K562 (cell line): ENCODE measurements around the gene HIGD1C. TPM values are rescaled to one million over a fixed set of nuclear protein-coding genes. Genes with fewer than 3 reads are reported as not detected.

Experiments used
- BRF1 ChIP-seq: IDR thresholded peaks from 3 replicates; pipeline ENCODE4 v1.6.1; 2011; ENCODE audit warnings: borderline replicate concordance, mild to moderate bottlenecking; ENCODE audit not compliant: insufficient read length; ENCODE audit errors: extremely low read depth
- CREB1 ChIP-seq, 2 experiments: sonication (generic) in 1 of 2; formaldehyde crosslinking in 1 of 2; IDR thresholded peaks; 2 replicates each; pipeline versions ENCODE4 v1.6.1 to v1.8.0; 2012 to 2022; ENCODE audit warnings: inconsistent platforms in 1 of 2, mild to moderate bottlenecking in 1 of 2, missing genetic modification reagents in 1 of 2, moderate library complexity in 1 of 2
- CREB3 ChIP-seq: fragments of 450-650 bp; conservative IDR thresholded peaks from 2 replicates; pipeline ENCODE4 v1.6.1; 2016; ENCODE audit warnings: missing genetic modification characterization, low read depth, mild to moderate bottlenecking, missing compliant biosample characterization, moderate library complexity
- DDX20 ChIP-seq: fragments of 450-650 bp; IDR thresholded peaks from 2 replicates; pipeline ENCODE4 v1.6.1; 2016; ENCODE audit warnings: missing genetic modification characterization, low read depth, mild to moderate bottlenecking, missing compliant biosample characterization, moderate library complexity
- E2F3 ChIP-seq: fragments of 250-450 bp; sonication (Bioruptor Pico); IDR thresholded peaks from 2 replicates; pipeline ENCODE4 v1.4.0; 2020; ENCODE audit warnings: mild to moderate bottlenecking
- KLF13 ChIP-seq: fragments of 450-650 bp; IDR thresholded peaks from 2 replicates; pipeline ENCODE4 v1.6.1; 2016; ENCODE audit warnings: missing genetic modification characterization, low read depth, mild to moderate bottlenecking, missing compliant biosample characterization, moderate library complexity, borderline replicate concordance
- MAFG ChIP-seq: fragments of 450-650 bp; conservative IDR thresholded peaks from 2 replicates; pipeline ENCODE4 v1.6.1; 2016; ENCODE audit warnings: missing genetic modification characterization, missing compliant biosample characterization
- RAD21 ChIP-seq, 2 experiments: fragments of 250-450 bp in 1 of 2; fragments of 450-650 bp in 1 of 2; sonication (Bioruptor Pico) in 1 of 2; formaldehyde crosslinking in 1 of 2; IDR thresholded peaks in 1 of 2; conservative IDR thresholded peaks in 1 of 2; 2 replicates each; pipeline versions ENCODE4 v1.4.0 to v1.8.0; 2020 to 2022; ENCODE audit warnings: mild to moderate bottlenecking in 2 of 2, moderate library complexity in 1 of 2
- ZBTB2 ChIP-seq: fragments of 450-650 bp; IDR thresholded peaks from 2 replicates; pipeline ENCODE4 v1.6.1; 2016; ENCODE audit warnings: antibody characterized with exemption
- ZEB2 ChIP-seq: fragments of 450-650 bp; IDR thresholded peaks from 2 replicates; pipeline ENCODE4 v1.6.1; 2016
- ZNF184 ChIP-seq: sonication (generic); formaldehyde crosslinking; IDR thresholded peaks from 2 replicates; pipeline ENCODE4 v1.5.0; 2020; ENCODE audit warnings: missing genetic modification reagents
- ZNF197 ChIP-seq: fragments of 200-800 bp; sonication (Bioruptor generic); IDR thresholded peaks from 2 replicates; pipeline ENCODE4 v1.6.1; 2016; ENCODE audit warnings: low read depth, missing genetic modification characterization, missing compliant biosample characterization
- ZNF354B ChIP-seq: fragments of 250-450 bp; sonication (Bioruptor Pico); IDR thresholded peaks from 2 replicates; pipeline ENCODE4 v1.4.0; 2020
- polyA plus RNA-seq, 8 experiments: library from polyadenylated mRNA; depleted of rRNA in 4 of 8; stranded (reverse) in 5 of 8; unstranded in 3 of 8; fragments of >200 nt; fragmentation: Nextera tagmentation in 2 of 8; fragmentation: Illumina TruSeq in 1 of 8; extraction: Ambion mirVana in 2 of 8; extraction: Trizol in 1 of 8; gene quantifications; 2 replicates each; pipeline versions ENCODE4 v1.2.1 to v1.2.3, GENCODE V29; 2011 to 2014; ENCODE audit warnings: inconsistent platforms in 1 of 8, missing spikeins in 1 of 8
- total RNA-seq, 7 experiments: library from RNA; depleted of rRNA in 6 of 7; stranded (reverse); fragments of >200 nt in 6 of 7; fragmentation: Illumina TruSeq in 2 of 7; extraction: Trizol in 2 of 7; gene quantifications; 2 replicates each; pipeline versions ENCODE4 v1.2.1 to v1.2.3, GENCODE V29; 2011 to 2021; ENCODE audit warnings: low replicate concordance in 1 of 7
- TF ChIP-seq, protein P1 (sequence below): fragments of 250-450 bp; sonication (Bioruptor Pico); IDR thresholded peaks from 2 replicates; pipeline ENCODE4 v1.5.0; 2020; ENCODE audit warnings: mild to moderate bottlenecking
- TF ChIP-seq, protein P2 (sequence below): fragments of 450-650 bp; IDR thresholded peaks from 2 replicates; pipeline ENCODE4 v1.7.1; 2018; ENCODE audit warnings: mild to moderate bottlenecking, low read depth; ENCODE audit not compliant: partially characterized antibody

Gene HIGD1C
- total and polyA plus RNA-seq, 9 of the 15 experiments (the other 6 are each of a cell fraction or from before 2014, with no cell fraction given) = not detected

GRCh38 chr12:50924439-50925341 lies 27.7 kb upstream of the HIGD1C start (continued):
- TF ChIP-seq CREB3 (tag) = no peak
- TF ChIP-seq, protein P1, sequence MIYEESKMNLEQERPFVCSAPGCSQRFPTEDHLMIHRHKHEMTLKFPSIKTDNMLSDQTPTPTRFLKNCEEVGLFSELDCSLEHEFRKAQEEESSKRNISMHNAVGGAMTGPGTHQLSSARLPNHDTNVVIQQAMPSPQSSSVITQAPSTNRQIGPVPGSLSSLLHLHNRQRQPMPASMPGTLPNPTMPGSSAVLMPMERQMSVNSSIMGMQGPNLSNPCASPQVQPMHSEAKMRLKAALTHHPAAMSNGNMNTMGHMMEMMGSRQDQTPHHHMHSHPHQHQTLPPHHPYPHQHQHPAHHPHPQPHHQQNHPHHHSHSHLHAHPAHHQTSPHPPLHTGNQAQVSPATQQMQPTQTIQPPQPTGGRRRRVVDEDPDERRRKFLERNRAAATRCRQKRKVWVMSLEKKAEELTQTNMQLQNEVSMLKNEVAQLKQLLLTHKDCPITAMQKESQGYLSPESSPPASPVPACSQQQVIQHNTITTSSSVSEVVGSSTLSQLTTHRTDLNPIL = no peak
- TF ChIP-seq ZNF197 (CRISPR knock-in tag) = no peak; the same call in 1 of the 2 replicates
- TF ChIP-seq CREB1 (IDR thresholded peaks at IDR 0.05) = no peak
- TF ChIP-seq CREB1 (CRISPR knock-in tag; IDR thresholded peaks at IDR 0.05) = no peak
- no peak for TF ChIP-seq DDX20 (tag)
- peak; percentile 20; the same call in 1 of the 2 replicates for TF ChIP-seq ZEB2
- TF ChIP-seq BRF1 = no peak
- no peak for TF ChIP-seq ZBTB2
- TF ChIP-seq, protein P2, sequence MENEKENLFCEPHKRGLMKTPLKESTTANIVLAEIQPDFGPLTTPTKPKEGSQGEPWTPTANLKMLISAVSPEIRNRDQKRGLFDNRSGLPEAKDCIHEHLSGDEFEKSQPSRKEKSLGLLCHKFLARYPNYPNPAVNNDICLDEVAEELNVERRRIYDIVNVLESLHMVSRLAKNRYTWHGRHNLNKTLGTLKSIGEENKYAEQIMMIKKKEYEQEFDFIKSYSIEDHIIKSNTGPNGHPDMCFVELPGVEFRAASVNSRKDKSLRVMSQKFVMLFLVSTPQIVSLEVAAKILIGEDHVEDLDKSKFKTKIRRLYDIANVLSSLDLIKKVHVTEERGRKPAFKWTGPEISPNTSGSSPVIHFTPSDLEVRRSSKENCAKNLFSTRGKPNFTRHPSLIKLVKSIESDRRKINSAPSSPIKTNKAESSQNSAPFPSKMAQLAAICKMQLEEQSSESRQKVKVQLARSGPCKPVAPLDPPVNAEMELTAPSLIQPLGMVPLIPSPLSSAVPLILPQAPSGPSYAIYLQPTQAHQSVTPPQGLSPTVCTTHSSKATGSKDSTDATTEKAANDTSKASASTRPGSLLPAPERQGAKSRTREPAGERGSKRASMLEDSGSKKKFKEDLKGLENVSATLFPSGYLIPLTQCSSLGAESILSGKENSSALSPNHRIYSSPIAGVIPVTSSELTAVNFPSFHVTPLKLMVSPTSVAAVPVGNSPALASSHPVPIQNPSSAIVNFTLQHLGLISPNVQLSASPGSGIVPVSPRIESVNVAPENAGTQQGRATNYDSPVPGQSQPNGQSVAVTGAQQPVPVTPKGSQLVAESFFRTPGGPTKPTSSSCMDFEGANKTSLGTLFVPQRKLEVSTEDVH = no peak
- TF ChIP-seq ZNF354B = no peak
- TF ChIP-seq MAFG = no peak
- TF ChIP-seq E2F3 (CRISPR knock-in tag) = no peak
- TF ChIP-seq RAD21 (CRISPR knock-in tag; conservative IDR thresholded peaks at IDR 0.05 in 1 of 2, IDR thresholded peaks at IDR 0.05 in 1 of 2) = no peak
- TF ChIP-seq ZNF184 (CRISPR knock-in tag) = no peak
- no peak for TF ChIP-seq KLF13 (tag)
